HepG2 (cell line): Measurements from ENCODE around the gene MYCBPAP. TPM values are rescaled to one million over a fixed set of nuclear protein-coding genes. Genes with fewer than 3 reads are reported as not detected.

ENCODE experiments used
- NCOA5 ChIP-seq: sonication (generic); formaldehyde crosslinking; IDR thresholded peaks from 2 replicates; pipeline ENCODE4 v1.4.0; 2020; ENCODE audit warnings: missing genetic modification reagents
- RNF2 ChIP-seq: fragments of 450-650 bp; conservative IDR thresholded peaks from 2 replicates; pipeline ENCODE4 v1.6.1; 2016; ENCODE audit warnings: low read depth
- SALL2 ChIP-seq: sonication (generic); formaldehyde crosslinking; IDR thresholded peaks from 2 replicates; pipeline ENCODE4 v1.8.1; 2023; ENCODE audit warnings: mild to moderate bottlenecking, missing genetic modification reagents, inconsistent platforms
- SIN3A ChIP-seq: IDR thresholded peaks from 2 replicates; pipeline ENCODE4 v1.6.1; 2011; ENCODE audit warnings: low read depth, mild to moderate bottlenecking, control low read depth, low read length, borderline replicate concordance
- ZFYVE20 ChIP-seq: sonication (generic); formaldehyde crosslinking; IDR thresholded peaks from 2 replicates; pipeline ENCODE4 v1.8.0; 2023; ENCODE audit warnings: low read depth, mild to moderate bottlenecking, moderate library complexity, missing genetic modification reagents, borderline replicate concordance
- ZNF367 ChIP-seq: sonication (generic); formaldehyde crosslinking; IDR thresholded peaks from 2 replicates; pipeline ENCODE4 v1.4.0; 2020; ENCODE audit warnings: missing genetic modification reagents, borderline replicate concordance
- ZNF766 ChIP-seq: sonication (generic); formaldehyde crosslinking; IDR thresholded peaks from 2 replicates; pipeline ENCODE4 v1.5.0; 2020; ENCODE audit warnings: missing genetic modification reagents, borderline replicate concordance
- ZNF780A ChIP-seq: sonication (generic); formaldehyde crosslinking; IDR thresholded peaks from 2 replicates; pipeline ENCODE4 v1.8.0; 2022; ENCODE audit warnings: mild to moderate bottlenecking, missing genetic modification reagents, moderate library complexity
- ZNF83 ChIP-seq: sonication (generic); formaldehyde crosslinking; IDR thresholded peaks from 2 replicates; pipeline ENCODE4 v1.4.0; 2020; ENCODE audit warnings: missing genetic modification reagents, mild to moderate bottlenecking, borderline replicate concordance
- ZNF879 ChIP-seq: sonication (generic); formaldehyde crosslinking; IDR thresholded peaks from 2 replicates; pipeline ENCODE4 v1.8.1; 2023; ENCODE audit warnings: missing genetic modification reagents
- polyA plus RNA-seq, 8 experiments: library from polyadenylated mRNA; depleted of rRNA in 3 of 8; stranded (reverse) in 7 of 8; unstranded in 1 of 8; fragments of >200 nt; fragmentation: Illumina TruSeq in 4 of 8; extraction: Trizol in 4 of 8; gene quantifications; 2 replicates each; pipeline versions ENCODE4 v1.2.1 to v1.2.3, GENCODE V29; 2011 to 2016; ENCODE audit warnings: low read depth in 4 of 8, missing spikeins in 1 of 8, mixed read lengths in 1 of 8; ENCODE audit not compliant: insufficient read depth in 1 of 8
- total RNA-seq, 5 experiments: library from RNA; depleted of rRNA; stranded (reverse); fragments of >200 nt; fragmentation: Illumina TruSeq; extraction: Trizol; gene quantifications; 2 replicates each; pipeline ENCODE4 v1.2.3, GENCODE V29; 2016; ENCODE audit warnings: low read depth in 1 of 5
- TF ChIP-seq, protein P1 (sequence below): fragments of 450-650 bp; IDR thresholded peaks from 2 replicates; pipeline ENCODE4 v1.6.1; 2017; ENCODE audit warnings: mild to moderate bottlenecking
- TF ChIP-seq, protein P2 (sequence below): sonication (generic); formaldehyde crosslinking; IDR thresholded peaks from 2 replicates; pipeline ENCODE4 v1.4.0; 2020; ENCODE audit warnings: mild to moderate bottlenecking, missing genetic modification reagents
- TF ChIP-seq, protein P3 (sequence below): sonication (generic); formaldehyde crosslinking; IDR thresholded peaks from 2 replicates; pipeline ENCODE4 v1.5.1; 2020; ENCODE audit warnings: mild to moderate bottlenecking, missing genetic modification reagents, moderate library complexity
- TF ChIP-seq, protein P4 (sequence below): sonication (generic); formaldehyde crosslinking; IDR thresholded peaks from 2 replicates; pipeline ENCODE4 v1.8.0; 2022; ENCODE audit warnings: mild to moderate bottlenecking, missing genetic modification reagents, moderate library complexity
- TF ChIP-seq, protein P5 (sequence below): sonication (generic); formaldehyde crosslinking; IDR thresholded peaks from 2 replicates; pipeline ENCODE4 v1.5.1; 2020; ENCODE audit warnings: missing genetic modification reagents, mild to moderate bottlenecking, borderline replicate concordance

Gene MYCBPAP
- total and polyA plus RNA-seq, 2 of the 13 experiments (the other 11 are each of a cell fraction or from before 2014, with no cell fraction given) = 0.22 to 0.24 TPM

DNA sequence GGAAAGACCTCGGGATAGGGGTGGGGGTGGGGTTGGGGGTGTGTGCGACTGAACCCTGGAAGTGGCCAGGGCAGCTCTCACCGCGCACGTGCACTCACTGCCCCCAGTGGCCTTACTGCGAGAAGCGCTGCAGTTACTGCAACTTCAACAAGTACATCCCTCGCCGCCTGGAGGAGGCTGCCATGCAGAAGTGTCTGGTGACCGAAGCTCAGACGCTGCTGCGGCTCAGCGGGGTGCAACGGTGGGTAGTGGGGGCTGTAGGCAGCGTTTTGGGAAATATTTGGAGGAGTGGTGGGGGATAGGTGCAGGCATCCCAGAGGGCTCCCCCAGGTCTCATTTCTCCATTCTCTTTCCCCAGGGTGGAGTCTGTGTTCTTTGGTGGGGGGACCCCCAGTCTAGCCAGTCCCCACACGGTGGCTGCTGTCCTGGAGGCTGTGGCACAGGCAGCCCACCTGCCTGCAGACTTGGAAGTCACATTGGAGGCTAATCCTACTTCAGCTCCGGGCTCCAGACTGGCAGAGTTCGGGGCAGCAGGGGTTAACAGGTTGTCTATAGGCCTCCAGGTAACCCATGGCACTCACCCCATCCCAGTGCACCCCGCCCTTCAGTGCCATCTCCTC is 28.6 kb upstream of the MYCBPAP start (continued):
- TF ChIP-seq, protein P1, sequence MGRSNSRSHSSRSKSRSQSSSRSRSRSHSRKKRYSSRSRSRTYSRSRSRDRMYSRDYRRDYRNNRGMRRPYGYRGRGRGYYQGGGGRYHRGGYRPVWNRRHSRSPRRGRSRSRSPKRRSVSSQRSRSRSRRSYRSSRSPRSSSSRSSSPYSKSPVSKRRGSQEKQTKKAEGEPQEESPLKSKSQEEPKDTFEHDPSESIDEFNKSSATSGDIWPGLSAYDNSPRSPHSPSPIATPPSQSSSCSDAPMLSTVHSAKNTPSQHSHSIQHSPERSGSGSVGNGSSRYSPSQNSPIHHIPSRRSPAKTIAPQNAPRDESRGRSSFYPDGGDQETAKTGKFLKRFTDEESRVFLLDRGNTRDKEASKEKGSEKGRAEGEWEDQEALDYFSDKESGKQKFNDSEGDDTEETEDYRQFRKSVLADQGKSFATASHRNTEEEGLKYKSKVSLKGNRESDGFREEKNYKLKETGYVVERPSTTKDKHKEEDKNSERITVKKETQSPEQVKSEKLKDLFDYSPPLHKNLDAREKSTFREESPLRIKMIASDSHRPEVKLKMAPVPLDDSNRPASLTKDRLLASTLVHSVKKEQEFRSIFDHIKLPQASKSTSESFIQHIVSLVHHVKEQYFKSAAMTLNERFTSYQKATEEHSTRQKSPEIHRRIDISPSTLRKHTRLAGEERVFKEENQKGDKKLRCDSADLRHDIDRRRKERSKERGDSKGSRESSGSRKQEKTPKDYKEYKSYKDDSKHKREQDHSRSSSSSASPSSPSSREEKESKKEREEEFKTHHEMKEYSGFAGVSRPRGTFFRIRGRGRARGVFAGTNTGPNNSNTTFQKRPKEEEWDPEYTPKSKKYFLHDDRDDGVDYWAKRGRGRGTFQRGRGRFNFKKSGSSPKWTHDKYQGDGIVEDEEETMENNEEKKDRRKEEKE = no peak
- TF ChIP-seq ZNF879 = no peak
- TF ChIP-seq, protein P2, sequence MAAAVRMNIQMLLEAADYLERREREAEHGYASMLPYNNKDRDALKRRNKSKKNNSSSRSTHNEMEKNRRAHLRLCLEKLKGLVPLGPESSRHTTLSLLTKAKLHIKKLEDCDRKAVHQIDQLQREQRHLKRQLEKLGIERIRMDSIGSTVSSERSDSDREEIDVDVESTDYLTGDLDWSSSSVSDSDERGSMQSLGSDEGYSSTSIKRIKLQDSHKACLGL = no peak
- no peak for TF ChIP-seq ZFYVE20 (CRISPR knock-in tag)
- TF ChIP-seq ZNF83 = no peak
- no peak for TF ChIP-seq ZNF780A (CRISPR knock-in tag)
- TF ChIP-seq, protein P3, sequence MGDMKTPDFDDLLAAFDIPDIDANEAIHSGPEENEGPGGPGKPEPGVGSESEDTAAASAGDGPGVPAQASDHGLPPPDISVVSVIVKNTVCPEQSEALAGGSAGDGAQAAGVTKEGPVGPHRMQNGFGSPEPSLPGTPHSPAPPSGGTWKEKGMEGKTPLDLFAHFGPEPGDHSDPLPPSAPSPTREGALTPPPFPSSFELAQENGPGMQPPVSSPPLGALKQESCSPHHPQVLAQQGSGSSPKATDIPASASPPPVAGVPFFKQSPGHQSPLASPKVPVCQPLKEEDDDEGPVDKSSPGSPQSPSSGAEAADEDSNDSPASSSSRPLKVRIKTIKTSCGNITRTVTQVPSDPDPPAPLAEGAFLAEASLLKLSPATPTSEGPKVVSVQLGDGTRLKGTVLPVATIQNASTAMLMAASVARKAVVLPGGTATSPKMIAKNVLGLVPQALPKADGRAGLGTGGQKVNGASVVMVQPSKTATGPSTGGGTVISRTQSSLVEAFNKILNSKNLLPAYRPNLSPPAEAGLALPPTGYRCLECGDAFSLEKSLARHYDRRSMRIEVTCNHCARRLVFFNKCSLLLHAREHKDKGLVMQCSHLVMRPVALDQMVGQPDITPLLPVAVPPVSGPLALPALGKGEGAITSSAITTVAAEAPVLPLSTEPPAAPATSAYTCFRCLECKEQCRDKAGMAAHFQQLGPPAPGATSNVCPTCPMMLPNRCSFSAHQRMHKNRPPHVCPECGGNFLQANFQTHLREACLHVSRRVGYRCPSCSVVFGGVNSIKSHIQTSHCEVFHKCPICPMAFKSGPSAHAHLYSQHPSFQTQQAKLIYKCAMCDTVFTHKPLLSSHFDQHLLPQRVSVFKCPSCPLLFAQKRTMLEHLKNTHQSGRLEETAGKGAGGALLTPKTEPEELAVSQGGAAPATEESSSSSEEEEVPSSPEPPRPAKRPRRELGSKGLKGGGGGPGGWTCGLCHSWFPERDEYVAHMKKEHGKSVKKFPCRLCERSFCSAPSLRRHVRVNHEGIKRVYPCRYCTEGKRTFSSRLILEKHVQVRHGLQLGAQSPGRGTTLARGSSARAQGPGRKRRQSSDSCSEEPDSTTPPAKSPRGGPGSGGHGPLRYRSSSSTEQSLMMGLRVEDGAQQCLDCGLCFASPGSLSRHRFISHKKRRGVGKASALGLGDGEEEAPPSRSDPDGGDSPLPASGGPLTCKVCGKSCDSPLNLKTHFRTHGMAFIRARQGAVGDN (CRISPR knock-in tag) = no peak; the same call in 1 of the 2 replicates
- TF ChIP-seq, protein P4, sequence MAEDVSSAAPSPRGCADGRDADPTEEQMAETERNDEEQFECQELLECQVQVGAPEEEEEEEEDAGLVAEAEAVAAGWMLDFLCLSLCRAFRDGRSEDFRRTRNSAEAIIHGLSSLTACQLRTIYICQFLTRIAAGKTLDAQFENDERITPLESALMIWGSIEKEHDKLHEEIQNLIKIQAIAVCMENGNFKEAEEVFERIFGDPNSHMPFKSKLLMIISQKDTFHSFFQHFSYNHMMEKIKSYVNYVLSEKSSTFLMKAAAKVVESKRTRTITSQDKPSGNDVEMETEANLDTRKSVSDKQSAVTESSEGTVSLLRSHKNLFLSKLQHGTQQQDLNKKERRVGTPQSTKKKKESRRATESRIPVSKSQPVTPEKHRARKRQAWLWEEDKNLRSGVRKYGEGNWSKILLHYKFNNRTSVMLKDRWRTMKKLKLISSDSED = no peak
- no peak for TF ChIP-seq SALL2
- TF ChIP-seq, protein P5, sequence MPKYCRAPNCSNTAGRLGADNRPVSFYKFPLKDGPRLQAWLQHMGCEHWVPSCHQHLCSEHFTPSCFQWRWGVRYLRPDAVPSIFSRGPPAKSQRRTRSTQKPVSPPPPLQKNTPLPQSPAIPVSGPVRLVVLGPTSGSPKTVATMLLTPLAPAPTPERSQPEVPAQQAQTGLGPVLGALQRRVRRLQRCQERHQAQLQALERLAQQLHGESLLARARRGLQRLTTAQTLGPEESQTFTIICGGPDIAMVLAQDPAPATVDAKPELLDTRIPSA (CRISPR knock-in tag) = no peak
- no peak for TF ChIP-seq SIN3A
- TF ChIP-seq ZNF766 = no peak
- TF ChIP-seq NCOA5 (CRISPR knock-in tag) = no peak
- TF ChIP-seq ZNF367 (CRISPR knock-in tag) = no peak
- no peak for TF ChIP-seq RNF2
